ENCODE measurements around the gene SDE2. TPM values are rescaled to one million over a fixed set of nuclear protein-coding genes. Genes with fewer than 3 reads are reported as not detected.

SDE2 gene
- total and polyA plus RNA-seq, 2 of the 8 experiments (the other 6 are each of a cell fraction or from before 2014, with no cell fraction given): 8.5 to 16.7 TPM

DNA sequence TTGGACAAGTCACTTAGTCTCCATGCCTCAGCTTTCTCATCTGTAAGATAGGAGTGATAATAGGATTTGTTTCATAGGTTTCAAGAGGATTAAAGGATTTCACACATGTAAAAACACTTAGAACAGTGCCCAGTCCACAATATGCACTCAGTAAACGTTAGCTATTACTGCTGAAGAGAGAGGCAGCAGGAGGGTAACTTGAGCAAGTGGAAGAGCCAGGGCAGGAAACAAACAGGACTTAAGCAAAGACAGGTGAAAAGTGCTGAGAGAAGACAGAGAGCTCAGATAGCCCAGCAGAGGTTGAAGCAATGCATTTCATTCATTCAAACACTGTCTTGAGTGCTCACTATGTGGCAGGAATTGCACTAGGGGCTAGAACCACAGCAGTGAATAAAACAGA lies 42.3 kb upstream of the SDE2 start (continued):
- TF ChIP-seq POU5F1 (IDR thresholded peaks at IDR 0.05; ENCODE audit: low read depth, low read length) (no peak), ATF2 (IDR thresholded peaks at IDR 0.05; ENCODE audit: low read length) (no peak), RNF2 (IDR thresholded peaks at IDR 0.05; ENCODE audit: borderline replicate concordance, low read depth, low read length, missing control alignments, poor library complexity, severe bottlenecking) (no peak), SRF (IDR thresholded peaks at IDR 0.05; ENCODE audit: low read depth, low read length) (no peak), SUZ12 (IDR thresholded peaks at IDR 0.05; ENCODE audit: low read length) (no peak), HDAC2 (IDR thresholded peaks at IDR 0.05; ENCODE audit: borderline replicate concordance in 1 of 2, low read depth in 2 of 2, low read length in 2 of 2) (no peak)

Data from H1 (cell line).